Progenitor cell of endocrine pancreas (in vitro differentiated cells): ENCODE results near the gene ROBO4. TPM values are rescaled to one million over a fixed set of nuclear protein-coding genes. Genes with fewer than 3 reads are reported as not detected.

ENCODE experiments used
- DNase-seq: peaks from one replicate; pipeline ENCODE4 v3.0.0; 2021; ENCODE audit warnings: low spot score; ENCODE audit not compliant: unreplicated experiment
- H3K27ac Mint-ChIP-seq: 2 replicates; pipeline ENCODE4 v1.8.0; 2021; ENCODE audit warnings: mild to moderate bottlenecking, moderate library complexity, mixed read lengths
- H3K27me3 Mint-ChIP-seq: 2 replicates; pipeline ENCODE4 v1.8.0; 2021; ENCODE audit warnings: mixed read lengths
- H3K36me3 Mint-ChIP-seq: 2 replicates; pipeline ENCODE4 v1.8.0; 2022; ENCODE audit warnings: mixed read lengths; ENCODE audit not compliant: insufficient read depth
- H3K4me1 Mint-ChIP-seq: 2 replicates; pipeline ENCODE4 v1.8.0; 2021; ENCODE audit warnings: low read depth, mixed read lengths
- H3K4me3 Mint-ChIP-seq: 2 replicates; pipeline ENCODE4 v1.8.0; 2021; ENCODE audit warnings: low read depth, mild to moderate bottlenecking, moderate library complexity, mixed read lengths
- H3K9me3 Mint-ChIP-seq: 2 replicates; pipeline ENCODE4 v1.8.0; 2021; ENCODE audit warnings: low read depth, mixed read lengths
- total RNA-seq: library from RNA; stranded (reverse); gene quantifications from 2 replicates; pipeline ENCODE4 v1.2.1, GENCODE V29; 2021
- TF ChIP-seq, protein P1 (sequence below): fragments of 200-600 bp; sonication (generic); IDR thresholded peaks from one replicate; pipeline ENCODE4 v1.5.0; 2021; ENCODE audit warnings: antibody characterized with exemption, mild to moderate bottlenecking; ENCODE audit not compliant: unreplicated experiment

Gene ROBO4
- total RNA-seq, 1 donor from 2014 or later: not detected

- no peak overlapping the region for H3K27ac Mint-ChIP-seq
- H3K4me1 Mint-ChIP-seq: no peaks in the 10 kb centered on the region
- TF ChIP-seq, protein P1, sequence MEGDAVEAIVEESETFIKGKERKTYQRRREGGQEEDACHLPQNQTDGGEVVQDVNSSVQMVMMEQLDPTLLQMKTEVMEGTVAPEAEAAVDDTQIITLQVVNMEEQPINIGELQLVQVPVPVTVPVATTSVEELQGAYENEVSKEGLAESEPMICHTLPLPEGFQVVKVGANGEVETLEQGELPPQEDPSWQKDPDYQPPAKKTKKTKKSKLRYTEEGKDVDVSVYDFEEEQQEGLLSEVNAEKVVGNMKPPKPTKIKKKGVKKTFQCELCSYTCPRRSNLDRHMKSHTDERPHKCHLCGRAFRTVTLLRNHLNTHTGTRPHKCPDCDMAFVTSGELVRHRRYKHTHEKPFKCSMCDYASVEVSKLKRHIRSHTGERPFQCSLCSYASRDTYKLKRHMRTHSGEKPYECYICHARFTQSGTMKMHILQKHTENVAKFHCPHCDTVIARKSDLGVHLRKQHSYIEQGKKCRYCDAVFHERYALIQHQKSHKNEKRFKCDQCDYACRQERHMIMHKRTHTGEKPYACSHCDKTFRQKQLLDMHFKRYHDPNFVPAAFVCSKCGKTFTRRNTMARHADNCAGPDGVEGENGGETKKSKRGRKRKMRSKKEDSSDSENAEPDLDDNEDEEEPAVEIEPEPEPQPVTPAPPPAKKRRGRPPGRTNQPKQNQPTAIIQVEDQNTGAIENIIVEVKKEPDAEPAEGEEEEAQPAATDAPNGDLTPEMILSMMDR: no peak
- no peaks in the 10 kb centered on the region for H3K36me3 Mint-ChIP-seq
- no peak overlapping the region for H3K4me3 Mint-ChIP-seq
- H3K9me3 Mint-ChIP-seq: no peaks in the 10 kb centered on the region
- peaks cover 84% of the 10 kb centered on the region for H3K27me3 Mint-ChIP-seq
- no peak for DNase-seq
Measured at GRCh38 chr11:124873951-124874350, 23.7 kb downstream of the ROBO4 start.

DNA sequence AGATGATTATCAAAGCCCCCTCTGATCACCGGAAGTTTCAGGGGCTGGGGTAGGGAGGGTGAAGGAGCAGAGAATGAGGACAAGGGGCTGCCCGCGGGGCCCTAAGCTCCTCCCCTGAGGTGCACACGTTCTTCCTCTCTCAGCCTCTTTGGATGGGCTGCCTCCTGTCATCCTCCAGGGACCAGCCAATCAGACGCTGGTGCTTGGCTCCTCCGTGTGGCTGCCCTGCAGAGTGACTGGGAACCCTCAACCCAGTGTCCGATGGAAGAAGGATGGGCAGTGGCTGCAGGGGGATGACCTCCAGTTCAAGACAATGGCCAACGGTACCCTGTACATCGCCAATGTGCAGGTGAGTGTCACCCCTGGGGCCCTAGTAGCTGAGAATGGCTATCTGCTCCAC lies 24.9 kb downstream of the ROBO4 start:
- Mint-ChIP-seq H3K36me3 (no peaks in the 10 kb centered on the region), H3K27me3 (peaks cover 87% of the 10 kb centered on the region), H3K4me3 (no peak overlapping the region), H3K9me3 (no peaks in the 10 kb centered on the region), H3K4me1 (no peaks in the 10 kb centered on the region), H3K27ac (no peak overlapping the region)
- TF ChIP-seq, protein P1: no peak
- DNase-seq: no peak

DNA sequence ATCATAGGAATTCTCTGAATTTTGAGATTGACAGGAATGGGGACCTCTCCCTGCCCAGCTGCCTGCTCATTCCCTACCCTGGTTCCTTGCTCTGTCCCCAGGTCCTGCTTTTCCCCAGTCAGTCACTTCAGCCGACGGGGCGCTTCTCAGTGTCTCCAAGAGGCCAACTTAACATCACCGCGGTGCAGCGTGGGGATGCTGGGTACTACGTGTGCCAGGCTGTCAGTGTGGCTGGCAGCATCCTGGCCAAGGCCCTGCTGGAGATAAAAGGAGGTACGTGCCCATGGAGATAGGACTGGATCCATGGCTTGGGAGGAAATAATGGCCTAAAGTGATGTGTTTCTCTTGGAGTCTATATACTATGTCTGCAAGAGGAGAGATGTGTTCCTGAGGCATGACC lies 25.4 kb downstream of the ROBO4 start:
- Mint-ChIP-seq H3K4me3 (no peak overlapping the region), H3K9me3 (no peaks in the 10 kb centered on the region), H3K4me1 (no peaks in the 10 kb centered on the region), H3K36me3 (no peaks in the 10 kb centered on the region), H3K27me3 (peaks cover 89% of the 10 kb centered on the region), H3K27ac (no peak overlapping the region)
- TF ChIP-seq, protein P1: no peak
- DNase-seq: no peak

GRCh38 chr11:124870430-124870829 lies 27.2 kb downstream of the ROBO4 start:
- no peak overlapping the region for H3K4me3 Mint-ChIP-seq
- no peaks in the 10 kb centered on the region for H3K9me3 Mint-ChIP-seq
- H3K4me1 Mint-ChIP-seq: no peaks in the 10 kb centered on the region
- no peak overlapping the region for H3K27ac Mint-ChIP-seq
- DNase-seq: no peak
- TF ChIP-seq, protein P1: no peak
- H3K27me3 Mint-ChIP-seq: peaks cover 100% of the 10 kb centered on the region
- no peaks in the 10 kb centered on the region for H3K36me3 Mint-ChIP-seq

DNA sequence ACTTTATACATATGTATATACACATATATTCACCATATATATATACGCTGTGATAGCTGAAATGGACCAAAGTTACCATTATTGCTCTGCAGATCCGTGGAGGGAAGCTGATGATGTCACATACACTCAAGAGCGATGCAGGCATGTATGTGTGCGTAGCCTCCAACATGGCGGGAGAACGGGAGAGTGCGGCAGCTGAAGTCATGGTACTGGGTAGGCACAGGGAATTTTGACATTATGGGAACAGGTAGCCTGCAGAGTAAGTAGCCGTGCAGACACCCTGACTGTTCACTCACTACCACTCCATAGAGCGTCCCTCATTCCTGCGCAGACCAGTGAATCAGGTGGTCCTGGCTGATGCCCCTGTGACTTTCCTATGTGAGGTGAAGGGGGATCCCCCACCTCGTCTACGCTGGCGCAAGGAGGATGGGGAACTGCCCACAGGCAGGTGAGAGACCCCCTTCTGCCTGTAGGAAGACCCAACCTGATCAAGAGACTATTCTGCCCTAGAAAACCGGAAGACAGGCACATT lies 27.7 kb downstream of the ROBO4 start:
- H3K9me3 Mint-ChIP-seq: no peaks in the 10 kb centered on the region
- DNase-seq: no peak
- H3K36me3 Mint-ChIP-seq: no peaks in the 10 kb centered on the region
- no peak overlapping the region for H3K4me3 Mint-ChIP-seq
- H3K27me3 Mint-ChIP-seq: peaks cover 100% of the 10 kb centered on the region
- TF ChIP-seq, protein P1: no peak
- H3K4me1 Mint-ChIP-seq: no peaks in the 10 kb centered on the region
- no peak overlapping the region for H3K27ac Mint-ChIP-seq
